ENCODE measurements around the gene GDPGP1. TPM values are rescaled to one million over a fixed set of nuclear protein-coding genes. Genes with fewer than 3 reads are reported as not detected.

Gene GDPGP1
- total RNA-seq, 1 experiment from 2014 or later = 15.4 TPM

DNA sequence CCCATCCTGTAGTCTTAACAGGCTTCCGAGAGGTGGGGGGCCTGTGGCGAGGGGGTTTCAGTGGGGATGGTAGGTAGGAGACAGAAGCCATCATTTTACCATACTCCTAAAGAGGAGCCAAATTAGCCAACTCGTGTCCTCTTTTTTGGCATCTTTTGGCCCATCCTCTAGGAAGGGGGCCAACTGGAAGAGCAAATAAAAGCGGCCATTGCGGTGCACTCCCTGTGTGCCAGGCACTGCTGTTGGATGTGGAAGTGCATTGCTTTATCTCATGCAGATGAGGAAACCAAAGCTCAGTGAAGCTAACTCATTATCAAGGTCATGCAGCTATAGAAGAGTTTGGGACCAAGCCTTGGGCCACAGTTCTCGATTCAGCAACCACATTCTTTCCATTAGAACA lies 26.8 kb upstream of the GDPGP1 start (continued):
- TF ChIP-seq, protein P1, sequence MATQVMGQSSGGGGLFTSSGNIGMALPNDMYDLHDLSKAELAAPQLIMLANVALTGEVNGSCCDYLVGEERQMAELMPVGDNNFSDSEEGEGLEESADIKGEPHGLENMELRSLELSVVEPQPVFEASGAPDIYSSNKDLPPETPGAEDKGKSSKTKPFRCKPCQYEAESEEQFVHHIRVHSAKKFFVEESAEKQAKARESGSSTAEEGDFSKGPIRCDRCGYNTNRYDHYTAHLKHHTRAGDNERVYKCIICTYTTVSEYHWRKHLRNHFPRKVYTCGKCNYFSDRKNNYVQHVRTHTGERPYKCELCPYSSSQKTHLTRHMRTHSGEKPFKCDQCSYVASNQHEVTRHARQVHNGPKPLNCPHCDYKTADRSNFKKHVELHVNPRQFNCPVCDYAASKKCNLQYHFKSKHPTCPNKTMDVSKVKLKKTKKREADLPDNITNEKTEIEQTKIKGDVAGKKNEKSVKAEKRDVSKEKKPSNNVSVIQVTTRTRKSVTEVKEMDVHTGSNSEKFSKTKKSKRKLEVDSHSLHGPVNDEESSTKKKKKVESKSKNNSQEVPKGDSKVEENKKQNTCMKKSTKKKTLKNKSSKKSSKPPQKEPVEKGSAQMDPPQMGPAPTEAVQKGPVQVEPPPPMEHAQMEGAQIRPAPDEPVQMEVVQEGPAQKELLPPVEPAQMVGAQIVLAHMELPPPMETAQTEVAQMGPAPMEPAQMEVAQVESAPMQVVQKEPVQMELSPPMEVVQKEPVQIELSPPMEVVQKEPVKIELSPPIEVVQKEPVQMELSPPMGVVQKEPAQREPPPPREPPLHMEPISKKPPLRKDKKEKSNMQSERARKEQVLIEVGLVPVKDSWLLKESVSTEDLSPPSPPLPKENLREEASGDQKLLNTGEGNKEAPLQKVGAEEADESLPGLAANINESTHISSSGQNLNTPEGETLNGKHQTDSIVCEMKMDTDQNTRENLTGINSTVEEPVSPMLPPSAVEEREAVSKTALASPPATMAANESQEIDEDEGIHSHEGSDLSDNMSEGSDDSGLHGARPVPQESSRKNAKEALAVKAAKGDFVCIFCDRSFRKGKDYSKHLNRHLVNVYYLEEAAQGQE (IDR thresholded peaks at IDR 0.05; ENCODE audit: low read depth) = no peak
- TF ChIP-seq, protein P2, sequence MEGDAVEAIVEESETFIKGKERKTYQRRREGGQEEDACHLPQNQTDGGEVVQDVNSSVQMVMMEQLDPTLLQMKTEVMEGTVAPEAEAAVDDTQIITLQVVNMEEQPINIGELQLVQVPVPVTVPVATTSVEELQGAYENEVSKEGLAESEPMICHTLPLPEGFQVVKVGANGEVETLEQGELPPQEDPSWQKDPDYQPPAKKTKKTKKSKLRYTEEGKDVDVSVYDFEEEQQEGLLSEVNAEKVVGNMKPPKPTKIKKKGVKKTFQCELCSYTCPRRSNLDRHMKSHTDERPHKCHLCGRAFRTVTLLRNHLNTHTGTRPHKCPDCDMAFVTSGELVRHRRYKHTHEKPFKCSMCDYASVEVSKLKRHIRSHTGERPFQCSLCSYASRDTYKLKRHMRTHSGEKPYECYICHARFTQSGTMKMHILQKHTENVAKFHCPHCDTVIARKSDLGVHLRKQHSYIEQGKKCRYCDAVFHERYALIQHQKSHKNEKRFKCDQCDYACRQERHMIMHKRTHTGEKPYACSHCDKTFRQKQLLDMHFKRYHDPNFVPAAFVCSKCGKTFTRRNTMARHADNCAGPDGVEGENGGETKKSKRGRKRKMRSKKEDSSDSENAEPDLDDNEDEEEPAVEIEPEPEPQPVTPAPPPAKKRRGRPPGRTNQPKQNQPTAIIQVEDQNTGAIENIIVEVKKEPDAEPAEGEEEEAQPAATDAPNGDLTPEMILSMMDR (IDR thresholded peaks at IDR 0.05 in 2 of 3, conservative IDR thresholded peaks at IDR 0.05 in 1 of 3; ENCODE audit: borderline replicate concordance in 1 of 3, insufficient read depth in 1 of 3, low read depth in 2 of 3, low read length in 2 of 3) = no peak

DNA sequence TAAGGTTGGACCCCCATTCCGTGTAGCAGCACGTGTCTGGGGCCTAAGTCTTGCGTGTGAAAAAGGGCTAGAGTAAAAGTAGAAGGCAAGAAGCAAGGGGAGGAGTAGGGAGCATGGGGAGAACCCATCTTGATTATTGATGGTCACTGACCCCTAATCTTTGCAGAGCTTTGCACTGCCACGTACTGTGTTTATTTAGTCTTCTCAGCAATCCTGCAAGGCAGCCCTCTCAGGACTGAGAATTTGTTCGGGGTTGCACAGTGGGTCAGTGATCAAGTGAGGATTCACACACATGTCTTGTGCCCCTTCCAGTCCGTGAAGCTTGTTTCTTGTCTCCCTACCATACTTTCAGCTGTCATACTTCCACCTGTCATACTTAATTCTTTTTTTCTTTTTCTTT lies 25.7 kb upstream of the GDPGP1 start:
- Histone ChIP-seq H3K4me1 (ENCODE audit: control insufficient read depth in 1 of 2, insufficient read depth in 2 of 2, low read length in 2 of 2) (peaks cover 37 to 76% of the 10 kb centered on the region in 2 experiments), H3K9me2 (ENCODE audit: insufficient read depth) (no peaks in the 10 kb centered on the region), H3K4me2 (ENCODE audit: low read length) (no peak overlapping the region), H4K20me1 (ENCODE audit: insufficient read depth) (no peaks in the 10 kb centered on the region), H3K36me3 (ENCODE audit: control insufficient read depth in 1 of 2, insufficient read depth in 2 of 2, low read length in 2 of 2) (peaks cover 2 to 17% of the 10 kb centered on the region in 2 experiments; a peak in 3 of 4 replicates), H2AFZ (ENCODE audit: low read depth, low read length, poor library complexity, severe bottlenecking) (no peak overlapping the region), H3K4me3 (replicated peaks in 1 of 2; ENCODE audit: low read depth in 1 of 2, low read length in 2 of 2) (no peak overlapping the region), H3K79me2 (ENCODE audit: insufficient read depth, low read length) (peaks cover 83% of the 10 kb centered on the region), H3K9ac (ENCODE audit: low read length) (no peak overlapping the region), H3K27ac (ENCODE audit: low read depth, low read length) (no peak overlapping the region), H3K27me3 (ENCODE audit: insufficient read depth, low read length) (no peaks in the 10 kb centered on the region), H3K9me3 (ENCODE audit: control insufficient read depth in 1 of 2, insufficient read depth in 1 of 2, low read depth in 1 of 2, low read length in 2 of 2) (no peaks in the 10 kb centered on the region)
- RAD21 ChIA-PET (ENCODE audit: low non-redundant PET in 1 of 2, low total read pairs in 2 of 2, uncharacterized antibody in 2 of 2, unreplicated experiment in 2 of 2) = no interaction called here
- no TSS peak for BruUV-seq (replicated peaks)
- POLR2A ChIA-PET = no interaction called here
- CTCF ChIA-PET = interaction anchor here (1.3 kb wide), 1 partner anchor 8 kb away, joined by 3 read pairs; no protein-coding TSS in a partner anchor
- DNase-seq (ENCODE audit: low read depth, low spot score) = no peak
- intact Hi-C loops (cut with micrococcal nuclease) = no loop called here
- TF ChIP-seq FOSL1 (IDR thresholded peaks at IDR 0.05; ENCODE audit: low read depth) (no peak), POLR2A (IDR thresholded peaks at IDR 0.05; ENCODE audit: borderline replicate concordance, extremely low read depth, insufficient read depth, insufficient read length) (no peak), YY1 (IDR thresholded peaks at IDR 0.05; ENCODE audit: extremely low read depth, insufficient replicate concordance, low read depth, low read length) (no peak), TCF7L2 (IDR thresholded peaks at IDR 0.05; ENCODE audit: borderline replicate concordance, extremely low read depth, insufficient read depth, insufficient read length) (no peak)
- TF ChIP-seq, protein P3, sequence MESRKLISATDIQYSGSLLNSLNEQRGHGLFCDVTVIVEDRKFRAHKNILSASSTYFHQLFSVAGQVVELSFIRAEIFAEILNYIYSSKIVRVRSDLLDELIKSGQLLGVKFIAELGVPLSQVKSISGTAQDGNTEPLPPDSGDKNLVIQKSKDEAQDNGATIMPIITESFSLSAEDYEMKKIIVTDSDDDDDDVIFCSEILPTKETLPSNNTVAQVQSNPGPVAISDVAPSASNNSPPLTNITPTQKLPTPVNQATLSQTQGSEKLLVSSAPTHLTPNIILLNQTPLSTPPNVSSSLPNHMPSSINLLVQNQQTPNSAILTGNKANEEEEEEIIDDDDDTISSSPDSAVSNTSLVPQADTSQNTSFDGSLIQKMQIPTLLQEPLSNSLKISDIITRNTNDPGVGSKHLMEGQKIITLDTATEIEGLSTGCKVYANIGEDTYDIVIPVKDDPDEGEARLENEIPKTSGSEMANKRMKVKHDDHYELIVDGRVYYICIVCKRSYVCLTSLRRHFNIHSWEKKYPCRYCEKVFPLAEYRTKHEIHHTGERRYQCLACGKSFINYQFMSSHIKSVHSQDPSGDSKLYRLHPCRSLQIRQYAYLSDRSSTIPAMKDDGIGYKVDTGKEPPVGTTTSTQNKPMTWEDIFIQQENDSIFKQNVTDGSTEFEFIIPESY (IDR thresholded peaks at IDR 0.05; ENCODE audit: extremely low read depth, insufficient replicate concordance, low read length) = no peak
- TF ChIP-seq, protein P2 (IDR thresholded peaks at IDR 0.05 in 2 of 3, conservative IDR thresholded peaks at IDR 0.05 in 1 of 3; ENCODE audit: borderline replicate concordance in 1 of 3, insufficient read depth in 1 of 3, low read depth in 2 of 3, low read length in 2 of 3) = no peak
- ATAC-seq = no peak

All from HCT116 (cell line).